ENCODE data around the gene LRRN2. TPM values are rescaled to one million over a fixed set of nuclear protein-coding genes. Genes with fewer than 3 reads are reported as not detected.

The LRRN2 gene
- total RNA-seq, 1 experiment from 2014 or later = 5.0 TPM

DNA sequence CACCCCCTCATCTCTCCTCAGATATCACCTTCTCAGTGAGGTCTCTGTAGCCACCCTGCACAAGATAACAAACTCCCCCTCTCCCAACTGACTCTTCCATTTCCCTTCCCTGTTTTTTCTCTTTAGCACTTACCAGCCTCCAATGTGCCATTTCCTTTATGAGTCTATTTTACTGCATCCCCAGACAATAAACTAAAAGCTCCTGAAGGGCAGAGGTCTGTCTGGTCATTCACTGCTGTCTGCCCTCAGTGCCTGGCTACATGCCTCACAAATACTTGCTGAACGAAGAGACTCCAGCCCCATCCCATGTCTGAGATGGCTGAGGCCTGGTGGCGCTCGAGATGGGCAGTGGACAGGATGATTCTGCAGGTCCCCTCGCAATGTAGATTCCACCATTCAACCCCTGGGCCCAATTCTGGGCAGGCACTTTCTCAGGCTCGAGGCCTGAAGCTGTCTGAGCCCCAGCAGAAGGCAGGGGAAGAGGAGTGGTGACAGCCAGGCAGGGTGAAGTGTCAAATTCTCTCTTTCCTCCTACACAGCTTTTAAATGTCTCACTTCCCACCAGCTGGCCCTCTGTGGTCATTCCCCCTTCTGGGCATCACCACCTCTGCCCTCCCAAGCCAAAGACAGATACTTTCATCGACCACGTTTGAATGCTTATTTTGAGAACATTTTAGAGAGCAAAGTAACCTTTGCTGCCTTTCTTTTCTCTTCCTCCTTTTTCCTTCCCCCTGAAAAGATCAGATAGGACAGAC is 6.6 kb downstream of the LRRN2 start:
- Histone ChIP-seq H4K20me1 (ENCODE audit: low read length) (no peaks in the 10 kb centered on the region), H3K4me2 (ENCODE audit: low read length) (no peak overlapping the region), H3K4me1 (ENCODE audit: insufficient read depth, low read length) (no peaks in the 10 kb centered on the region), H3K9me3 (ENCODE audit: low read length) (no peaks in the 10 kb centered on the region), H3K27ac (ENCODE audit: low read length) (no peak overlapping the region), H2AFZ (ENCODE audit: low read length) (no peak overlapping the region), H3K9ac (ENCODE audit: low read length) (no peak overlapping the region), H3F3A (ENCODE audit: low read length, unreplicated experiment) (no peaks in the 10 kb centered on the region), H3K9me2 (replicated peaks; ENCODE audit: low read length) (no peaks in the 10 kb centered on the region), H3K4me3 (ENCODE audit: low read length) (no peak overlapping the region), H3K36me3 (ENCODE audit: low read depth, low read length) (no peaks in the 10 kb centered on the region), H3K79me2 (ENCODE audit: low read length) (0 out of 2 replicates have a peak, but pooled peaks cover 2% of the 10 kb centered on the region), H3K27me3 (ENCODE audit: low read length) (no peaks in the 10 kb centered on the region)
- ChIA-PET CTCF (no interaction called here), POLR2A (ENCODE audit: unreplicated experiment) (no interaction called here)
- no TSS peak for BruUV-seq (replicated peaks)
- TF ChIP-seq, protein P1, sequence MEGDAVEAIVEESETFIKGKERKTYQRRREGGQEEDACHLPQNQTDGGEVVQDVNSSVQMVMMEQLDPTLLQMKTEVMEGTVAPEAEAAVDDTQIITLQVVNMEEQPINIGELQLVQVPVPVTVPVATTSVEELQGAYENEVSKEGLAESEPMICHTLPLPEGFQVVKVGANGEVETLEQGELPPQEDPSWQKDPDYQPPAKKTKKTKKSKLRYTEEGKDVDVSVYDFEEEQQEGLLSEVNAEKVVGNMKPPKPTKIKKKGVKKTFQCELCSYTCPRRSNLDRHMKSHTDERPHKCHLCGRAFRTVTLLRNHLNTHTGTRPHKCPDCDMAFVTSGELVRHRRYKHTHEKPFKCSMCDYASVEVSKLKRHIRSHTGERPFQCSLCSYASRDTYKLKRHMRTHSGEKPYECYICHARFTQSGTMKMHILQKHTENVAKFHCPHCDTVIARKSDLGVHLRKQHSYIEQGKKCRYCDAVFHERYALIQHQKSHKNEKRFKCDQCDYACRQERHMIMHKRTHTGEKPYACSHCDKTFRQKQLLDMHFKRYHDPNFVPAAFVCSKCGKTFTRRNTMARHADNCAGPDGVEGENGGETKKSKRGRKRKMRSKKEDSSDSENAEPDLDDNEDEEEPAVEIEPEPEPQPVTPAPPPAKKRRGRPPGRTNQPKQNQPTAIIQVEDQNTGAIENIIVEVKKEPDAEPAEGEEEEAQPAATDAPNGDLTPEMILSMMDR (conservative IDR thresholded peaks at IDR 0.05; ENCODE audit: low read depth, low read length) = no peak
- TF ChIP-seq EZH2phosphoT487 (IDR thresholded peaks at IDR 0.05; ENCODE audit: borderline replicate concordance, low read length) (no peak), EZH2 (IDR thresholded peaks at IDR 0.05; ENCODE audit: low read length, unreplicated experiment) (no peak)
- intact Hi-C loops (cut with micrococcal nuclease) = no loop called here
- no peak for DNase-seq
- ATAC-seq = no peak

DNA sequence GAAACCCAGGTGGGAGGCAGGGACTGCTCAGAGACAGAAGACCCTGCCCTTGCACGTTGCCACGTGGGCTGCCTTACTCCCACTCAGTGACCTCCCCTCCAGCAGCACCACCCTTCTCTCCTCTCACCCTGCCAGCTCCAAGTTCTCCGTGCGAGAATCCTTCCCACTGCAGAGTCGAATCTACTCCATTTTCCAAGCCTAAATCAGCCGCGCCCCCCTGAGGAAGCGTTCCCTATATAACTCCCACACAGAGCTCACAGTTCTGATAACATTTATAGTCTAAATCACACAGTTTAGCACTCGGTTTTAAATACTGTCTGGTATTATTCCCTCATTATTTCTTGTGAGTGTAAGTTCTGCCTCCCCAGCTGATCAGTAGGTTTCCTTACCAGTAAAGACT is 7.7 kb downstream of the LRRN2 start:
- H3K9me3 ChIP-seq (ENCODE audit: low read length) = no peaks in the 10 kb centered on the region
- no peaks in the 10 kb centered on the region for H3K4me1 ChIP-seq (ENCODE audit: insufficient read depth, low read length)
- CTCF ChIA-PET = no interaction called here
- H3K27me3 ChIP-seq (ENCODE audit: low read length) = no peaks in the 10 kb centered on the region
- H3K9ac ChIP-seq (ENCODE audit: low read length) = no peak overlapping the region
- H3K4me3 ChIP-seq (ENCODE audit: low read length) = no peak overlapping the region
- no TSS peak for BruUV-seq (replicated peaks)
- H4K20me1 ChIP-seq (ENCODE audit: low read length) = no peaks in the 10 kb centered on the region
- DNase-seq (no peak), ATAC-seq (no peak)
- no peaks in the 10 kb centered on the region for H3F3A ChIP-seq (ENCODE audit: low read length, unreplicated experiment)
- intact Hi-C loops (cut with micrococcal nuclease) = no loop called here
- H3K9me2 ChIP-seq (replicated peaks; ENCODE audit: low read length) = no peaks in the 10 kb centered on the region
- TF ChIP-seq EZH2phosphoT487 (IDR thresholded peaks at IDR 0.05; ENCODE audit: borderline replicate concordance, low read length) = no peak
- TF ChIP-seq, protein P1 (conservative IDR thresholded peaks at IDR 0.05; ENCODE audit: low read depth, low read length) = no peak
- no peak for TF ChIP-seq EZH2 (IDR thresholded peaks at IDR 0.05; ENCODE audit: low read length, unreplicated experiment)
- no peak overlapping the region for H3K4me2 ChIP-seq (ENCODE audit: low read length)
- no peaks in the 10 kb centered on the region for H3K36me3 ChIP-seq (ENCODE audit: low read depth, low read length)
- H3K79me2 ChIP-seq (ENCODE audit: low read length) = no peaks in the 10 kb centered on the region
- H3K27ac ChIP-seq (ENCODE audit: low read length) = no peak overlapping the region
- no peak overlapping the region for H2AFZ ChIP-seq (ENCODE audit: low read length)
- POLR2A ChIA-PET (ENCODE audit: unreplicated experiment) = no interaction called here

DNA sequence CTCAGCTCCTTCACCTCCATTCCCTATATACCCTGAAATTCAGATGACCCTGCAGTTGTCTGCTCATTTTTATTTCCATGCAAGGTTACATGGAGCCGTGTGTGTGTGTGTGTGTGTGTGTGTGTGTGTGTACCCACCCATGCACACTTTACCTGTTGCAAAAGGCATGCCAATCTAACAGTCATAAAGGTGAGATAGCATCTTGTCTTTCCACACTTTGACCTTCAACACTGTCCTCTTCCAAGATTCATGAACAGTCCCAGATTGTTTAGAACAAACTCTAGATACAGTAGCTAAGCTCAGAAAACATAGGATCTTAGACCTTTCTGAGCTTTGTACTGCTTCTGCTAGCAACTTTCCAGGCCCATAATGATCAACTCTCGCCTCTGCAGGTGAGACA is 9.5 kb downstream of the LRRN2 start:
- Histone ChIP-seq H3K79me2 (ENCODE audit: low read length) (no peaks in the 10 kb centered on the region), H3K9ac (ENCODE audit: low read length) (no peak overlapping the region), H3K36me3 (ENCODE audit: low read depth, low read length) (no peaks in the 10 kb centered on the region), H3K4me3 (ENCODE audit: low read length) (no peak overlapping the region), H3K27me3 (ENCODE audit: low read length) (no peaks in the 10 kb centered on the region), H3K4me2 (ENCODE audit: low read length) (no peak overlapping the region), H3K9me2 (replicated peaks; ENCODE audit: low read length) (no peaks in the 10 kb centered on the region), H4K20me1 (ENCODE audit: low read length) (no peaks in the 10 kb centered on the region), H3K4me1 (ENCODE audit: insufficient read depth, low read length) (no peaks in the 10 kb centered on the region), H2AFZ (ENCODE audit: low read length) (no peak overlapping the region), H3K27ac (ENCODE audit: low read length) (no peak overlapping the region), H3F3A (ENCODE audit: low read length, unreplicated experiment) (no peaks in the 10 kb centered on the region), H3K9me3 (ENCODE audit: low read length) (no peaks in the 10 kb centered on the region)
- POLR2A ChIA-PET (ENCODE audit: unreplicated experiment) = no interaction called here
- BruUV-seq (replicated peaks) = no TSS peak
- DNase-seq = no peak
- no peak for TF ChIP-seq EZH2phosphoT487 (IDR thresholded peaks at IDR 0.05; ENCODE audit: borderline replicate concordance, low read length)
- TF ChIP-seq, protein P1 (conservative IDR thresholded peaks at IDR 0.05; ENCODE audit: low read depth, low read length) = no peak
- TF ChIP-seq EZH2 (IDR thresholded peaks at IDR 0.05; ENCODE audit: low read length, unreplicated experiment) = no peak
- CTCF ChIA-PET = interaction anchor here (0.7 kb wide), 1 partner anchor 650 kb away, joined by 3 read pairs; no protein-coding TSS in a partner anchor
- intact Hi-C loops (cut with micrococcal nuclease) = no loop called here
- no peak for ATAC-seq
